Neural crest cell (in vitro differentiated cells): Measurements from ENCODE around the gene ZSWIM7. TPM values are rescaled to one million over a fixed set of nuclear protein-coding genes. Genes with fewer than 3 reads are reported as not detected.

ENCODE experiments used
- DNase-seq: peaks from one replicate; pipeline ENCODE4 v3.0.0; 2021; ENCODE audit warnings: low read depth, mixed read lengths, low spot score
- H3K27ac Mint-ChIP-seq: one replicate; pipeline ENCODE4 v1.8.0; 2021; ENCODE audit warnings: mild to moderate bottlenecking, mixed read lengths; ENCODE audit not compliant: unreplicated experiment
- H3K27me3 Mint-ChIP-seq: 2 replicates; pipeline ENCODE4 v1.8.0; 2021; ENCODE audit warnings: low read depth, mild to moderate bottlenecking, mixed read lengths
- H3K36me3 Mint-ChIP-seq: 2 replicates; pipeline ENCODE4 v1.8.0; 2021; ENCODE audit warnings: low read depth, mild to moderate bottlenecking, mixed read lengths
- H3K4me1 Mint-ChIP-seq: 2 replicates; pipeline ENCODE4 v1.8.0; 2021; ENCODE audit warnings: mixed read lengths
- H3K4me3 Mint-ChIP-seq: one replicate; pipeline ENCODE4 v1.8.0; 2021; ENCODE audit warnings: mild to moderate bottlenecking, mixed read lengths
- H3K9me3 Mint-ChIP-seq: 2 replicates; pipeline ENCODE4 v1.8.0; 2021; ENCODE audit warnings: mixed read lengths
- CTCF ChIP-seq: fragments of 200-600 bp; sonication (generic); conservative IDR thresholded peaks from 2 replicates; pipeline ENCODE4 v1.5.0; 2021; ENCODE audit warnings: antibody characterized with exemption, mild to moderate bottlenecking
- total RNA-seq: library from RNA; stranded (reverse); gene quantifications from 2 replicates; pipeline ENCODE4 v1.2.1, GENCODE V29; 2021

The ZSWIM7 gene
- total RNA-seq, 1 donor from 2014 or later, result 39.0 TPM

- DNase-seq, result no peak
- Mint-ChIP-seq H3K4me1 (peaks cover 24% of the 10 kb centered on the region), H3K9me3 (no peaks in the 10 kb centered on the region), H3K27ac (no peak overlapping the region), H3K27me3 (no peaks in the 10 kb centered on the region), H3K4me3 (no peak overlapping the region), H3K36me3 (no peaks in the 10 kb centered on the region)
- no peak for TF ChIP-seq CTCF
Observed at GRCh38 chr17:15965528-15965927, 34.0 kb downstream of the ZSWIM7 start.

- H3K27ac Mint-ChIP-seq, result no peak overlapping the region
- no peaks in the 10 kb centered on the region for H3K36me3 Mint-ChIP-seq
- H3K4me1 Mint-ChIP-seq, result peaks cover 24% of the 10 kb centered on the region
- no peaks in the 10 kb centered on the region for H3K27me3 Mint-ChIP-seq
- no peak for DNase-seq
- H3K4me3 Mint-ChIP-seq, result no peak overlapping the region
- H3K9me3 Mint-ChIP-seq, result no peaks in the 10 kb centered on the region
- TF ChIP-seq CTCF, result no peak
Observed at GRCh38 chr17:15963670-15964110, 35.8 kb downstream of the ZSWIM7 start.

- no peaks in the 10 kb centered on the region for H3K36me3 Mint-ChIP-seq
- H3K27ac Mint-ChIP-seq, result no peak overlapping the region
- no peak for DNase-seq
- no peaks in the 10 kb centered on the region for H3K27me3 Mint-ChIP-seq
- no peak overlapping the region for H3K4me3 Mint-ChIP-seq
- H3K4me1 Mint-ChIP-seq, result peaks cover 6% of the 10 kb centered on the region
- no peaks in the 10 kb centered on the region for H3K9me3 Mint-ChIP-seq
- no peak for TF ChIP-seq CTCF
Observed at GRCh38 chr17:15958484-15958854, 41.0 kb downstream of the ZSWIM7 start.

- peak overlapping the region; percentile 21 for H3K27ac Mint-ChIP-seq
- no peaks in the 10 kb centered on the region for H3K27me3 Mint-ChIP-seq
- H3K9me3 Mint-ChIP-seq, result no peaks in the 10 kb centered on the region
- TF ChIP-seq CTCF, result no peak
- H3K4me3 Mint-ChIP-seq, result no peak overlapping the region
- H3K4me1 Mint-ChIP-seq, result peaks cover 6% of the 10 kb centered on the region
- no peak for DNase-seq
- H3K36me3 Mint-ChIP-seq, result no peaks in the 10 kb centered on the region
Observed at GRCh38 chr17:15957608-15958307, 41.7 kb downstream of the ZSWIM7 start.

GRCh38 chr17:15957206-15957605, 42.3 kb downstream of the ZSWIM7 start:
- H3K27ac Mint-ChIP-seq, result peak overlapping the region; percentile 21
- H3K9me3 Mint-ChIP-seq, result no peaks in the 10 kb centered on the region
- no peak for DNase-seq
- H3K27me3 Mint-ChIP-seq, result no peaks in the 10 kb centered on the region
- no peaks in the 10 kb centered on the region for H3K36me3 Mint-ChIP-seq
- peaks cover 6% of the 10 kb centered on the region for H3K4me1 Mint-ChIP-seq
- no peak for TF ChIP-seq CTCF
- no peak overlapping the region for H3K4me3 Mint-ChIP-seq
